ENCODE data around the gene JPH4. TPM values are rescaled to one million over a fixed set of nuclear protein-coding genes. Genes with fewer than 3 reads are reported as not detected.

JPH4 gene
- total and polyA plus RNA-seq, 3 donors from 2014 or later = 3.4 to 3.9 (median 3.6) TPM

DNA sequence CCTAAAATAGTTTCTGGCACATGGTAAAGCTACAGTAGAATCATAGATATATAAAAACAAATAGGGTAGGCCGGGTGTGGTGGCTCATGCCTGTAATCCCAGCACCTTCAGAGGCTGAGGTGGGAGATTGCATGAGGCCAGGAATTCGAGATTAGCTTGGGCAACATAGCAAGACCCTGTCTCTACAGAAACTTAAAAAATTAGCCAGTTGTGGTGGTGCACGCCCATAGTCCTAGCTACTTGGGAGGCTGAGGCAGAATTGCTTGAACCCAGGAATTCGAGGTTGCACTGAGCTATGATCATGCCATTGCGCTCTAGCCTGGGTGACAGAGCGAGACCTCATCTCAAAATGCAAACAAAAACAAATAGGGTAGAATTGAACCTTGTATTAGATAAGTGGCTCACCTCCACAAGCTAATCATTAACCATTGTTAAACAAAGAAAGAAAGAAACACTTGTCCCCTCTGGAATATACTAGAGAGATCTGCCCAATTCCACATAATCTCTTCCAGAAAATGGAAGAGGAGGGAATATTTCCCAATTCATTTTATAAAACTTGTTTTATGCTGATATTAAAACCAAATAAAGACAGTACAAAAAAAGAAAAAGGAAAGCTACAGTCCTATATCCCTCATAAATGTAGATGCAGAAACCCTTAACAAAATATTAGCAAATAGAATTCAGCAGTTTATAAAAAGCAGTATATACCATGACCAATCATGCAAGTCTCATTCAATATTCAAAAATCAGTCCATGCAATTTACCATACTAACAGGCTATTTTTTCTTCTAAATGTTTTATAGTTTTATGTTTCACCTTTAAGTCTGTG is 34.9 kb upstream of the JPH4 start:
- no peak for DNase-seq
- no peaks in the 10 kb centered on the region for H3K4me1 ChIP-seq
- TF ChIP-seq, protein P1, sequence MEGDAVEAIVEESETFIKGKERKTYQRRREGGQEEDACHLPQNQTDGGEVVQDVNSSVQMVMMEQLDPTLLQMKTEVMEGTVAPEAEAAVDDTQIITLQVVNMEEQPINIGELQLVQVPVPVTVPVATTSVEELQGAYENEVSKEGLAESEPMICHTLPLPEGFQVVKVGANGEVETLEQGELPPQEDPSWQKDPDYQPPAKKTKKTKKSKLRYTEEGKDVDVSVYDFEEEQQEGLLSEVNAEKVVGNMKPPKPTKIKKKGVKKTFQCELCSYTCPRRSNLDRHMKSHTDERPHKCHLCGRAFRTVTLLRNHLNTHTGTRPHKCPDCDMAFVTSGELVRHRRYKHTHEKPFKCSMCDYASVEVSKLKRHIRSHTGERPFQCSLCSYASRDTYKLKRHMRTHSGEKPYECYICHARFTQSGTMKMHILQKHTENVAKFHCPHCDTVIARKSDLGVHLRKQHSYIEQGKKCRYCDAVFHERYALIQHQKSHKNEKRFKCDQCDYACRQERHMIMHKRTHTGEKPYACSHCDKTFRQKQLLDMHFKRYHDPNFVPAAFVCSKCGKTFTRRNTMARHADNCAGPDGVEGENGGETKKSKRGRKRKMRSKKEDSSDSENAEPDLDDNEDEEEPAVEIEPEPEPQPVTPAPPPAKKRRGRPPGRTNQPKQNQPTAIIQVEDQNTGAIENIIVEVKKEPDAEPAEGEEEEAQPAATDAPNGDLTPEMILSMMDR (IDR thresholded peaks at IDR 0.05) = no peak
- no peak for TF ChIP-seq POLR2A (IDR thresholded peaks at IDR 0.05)
- no peak overlapping the region for H3K27ac ChIP-seq
- no peaks in the 10 kb centered on the region for H3K9me3 ChIP-seq
- H3K4me3 ChIP-seq = no peak overlapping the region
- WGBS, 2 donors = 89 to 97% methylated on average over 6 of the region's 6 CpGs
- H3K36me3 ChIP-seq (ENCODE audit: low read depth, missing control alignments) = no peaks in the 10 kb centered on the region
- intact Hi-C loops (cut with DNase I; ENCODE audit: low total_unique reads) = no loop called here
- no peaks in the 10 kb centered on the region for H3K27me3 ChIP-seq

DNA sequence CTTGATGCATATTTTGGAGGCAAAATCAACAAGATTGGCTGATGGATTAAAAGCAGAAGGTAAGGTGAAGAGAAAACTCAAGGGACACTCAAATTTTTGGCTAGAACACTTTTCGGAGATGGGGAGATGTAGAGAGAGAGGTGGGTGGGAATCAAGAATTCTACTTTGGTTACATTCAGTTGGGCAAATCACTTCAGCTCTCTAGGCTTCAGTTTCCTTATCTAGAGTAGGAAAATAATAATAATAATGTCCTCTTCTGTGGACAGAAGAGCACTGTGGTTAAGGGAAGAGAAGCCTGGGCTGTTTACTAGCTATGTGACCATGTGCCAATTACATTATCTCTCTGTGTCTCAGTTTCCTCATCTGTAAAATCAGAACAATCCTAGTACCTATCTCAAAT is 34.2 kb upstream of the JPH4 start:
- Histone ChIP-seq H3K4me1 (no peaks in the 10 kb centered on the region), H3K9me3 (no peaks in the 10 kb centered on the region), H3K27ac (no peak overlapping the region), H3K27me3 (no peaks in the 10 kb centered on the region), H3K4me3 (no peak overlapping the region), H3K36me3 (ENCODE audit: low read depth, missing control alignments) (no peaks in the 10 kb centered on the region)
- no peak for TF ChIP-seq POLR2A (IDR thresholded peaks at IDR 0.05)
- TF ChIP-seq, protein P1 (IDR thresholded peaks at IDR 0.05) = no peak
- intact Hi-C loops (cut with DNase I; ENCODE audit: low total_unique reads) = no loop called here
- 92 to 93% methylated on average over 1 of the region's 1 CpG for WGBS, 2 donors
- no peak for DNase-seq

DNA sequence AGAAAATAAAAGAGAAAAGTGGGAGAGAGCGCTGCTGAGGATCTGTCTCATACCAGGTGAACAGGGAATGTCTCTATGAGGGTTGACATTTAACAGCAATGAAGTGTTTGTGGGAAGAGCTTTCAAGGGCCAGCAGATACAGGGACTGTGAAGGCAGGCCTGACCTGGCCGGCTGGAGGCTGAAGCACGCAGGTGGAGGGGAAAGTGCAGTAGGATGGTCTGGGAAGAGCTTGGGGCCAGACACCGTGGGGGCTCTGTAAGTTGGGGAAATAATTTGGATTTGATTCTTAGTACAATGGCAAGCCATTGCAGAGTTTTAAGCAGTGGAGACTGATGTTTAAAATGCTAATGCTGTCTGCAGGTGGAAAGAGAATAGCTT is 33.8 kb upstream of the JPH4 start:
- no peaks in the 10 kb centered on the region for H3K36me3 ChIP-seq (ENCODE audit: low read depth, missing control alignments)
- DNase-seq = no peak
- 80 to 82% methylated on average over 4 of the region's 4 CpGs for WGBS, 2 donors
- no peak overlapping the region for H3K27ac ChIP-seq
- H3K4me3 ChIP-seq = no peak overlapping the region
- H3K4me1 ChIP-seq = no peaks in the 10 kb centered on the region
- TF ChIP-seq POLR2A (IDR thresholded peaks at IDR 0.05) = no peak
- TF ChIP-seq, protein P1 (IDR thresholded peaks at IDR 0.05) = no peak
- intact Hi-C loops (cut with DNase I; ENCODE audit: low total_unique reads) = no loop called here
- H3K27me3 ChIP-seq = no peaks in the 10 kb centered on the region
- no peaks in the 10 kb centered on the region for H3K9me3 ChIP-seq

DNA sequence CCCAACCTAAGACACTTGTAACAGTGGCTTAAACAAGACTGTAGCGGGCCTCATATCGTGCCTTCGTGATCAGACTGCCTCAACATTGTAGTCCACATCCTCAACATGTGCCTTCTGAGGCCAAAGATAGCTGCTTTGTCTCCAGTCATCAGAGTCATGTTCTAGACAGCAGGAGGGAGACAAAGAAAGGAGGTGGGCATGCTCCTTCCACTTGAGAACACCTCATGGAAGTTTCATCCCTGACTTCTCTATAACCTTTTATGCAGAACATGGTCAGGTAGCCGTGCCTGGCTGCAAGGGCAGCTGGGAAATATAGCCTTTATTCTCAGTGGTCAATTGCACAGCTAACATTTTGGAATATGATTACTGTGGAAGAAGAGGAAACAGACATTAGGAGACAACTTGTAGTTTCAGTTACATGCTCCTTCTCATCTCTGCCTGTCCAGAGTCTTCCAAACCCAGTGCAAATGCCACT is 32.3 kb upstream of the JPH4 start:
- Histone ChIP-seq H3K9me3 (no peaks in the 10 kb centered on the region), H3K4me1 (no peaks in the 10 kb centered on the region), H3K4me3 (no peak overlapping the region), H3K27me3 (no peaks in the 10 kb centered on the region), H3K36me3 (ENCODE audit: low read depth, missing control alignments) (no peaks in the 10 kb centered on the region), H3K27ac (no peak overlapping the region)
- 62 to 68% methylated on average over 4 of the region's 4 CpGs for WGBS, 2 donors
- intact Hi-C loops (cut with DNase I; ENCODE audit: low total_unique reads) = no loop called here
- DNase-seq = no peak
- TF ChIP-seq POLR2A (IDR thresholded peaks at IDR 0.05) = no peak
- TF ChIP-seq, protein P1 (IDR thresholded peaks at IDR 0.05) = no peak
